Measurements from ENCODE around the gene SON.

The SON gene

GRCh38 chr21:33544451-33545195, 1.8 kb downstream of the SON start:
- in situ Hi-C loops (cut with MboI; ENCODE audit: low sequenced_read_pairs), result no loop called here

- in situ Hi-C loops (cut with MboI; ENCODE audit: low sequenced_read_pairs), result no loop called here
These were observed 3.2 kb downstream of the SON start for GRCh38 chr21:33546086-33546485.

GRCh38 chr21:33549848-33550771, 7.3 kb downstream of the SON start:
- in situ Hi-C loops (cut with MboI; ENCODE audit: low sequenced_read_pairs), result no loop called here

- in situ Hi-C loops (cut with MboI; ENCODE audit: low sequenced_read_pairs), result no loop called here
These were observed 8.2 kb downstream of the SON start for GRCh38 chr21:33550772-33551660.

GRCh38 chr21:33551664-33552063, 8.8 kb downstream of the SON start:
- in situ Hi-C loops (cut with MboI; ENCODE audit: low sequenced_read_pairs), result no loop called here

- in situ Hi-C loops (cut with MboI; ENCODE audit: low sequenced_read_pairs), result no loop called here
These were observed 9.5 kb downstream of the SON start for GRCh38 chr21:33552093-33552998.

- in situ Hi-C loops (cut with MboI; ENCODE audit: low sequenced_read_pairs), result no loop called here
These were observed 10.3 kb downstream of the SON start for GRCh38 chr21:33552999-33553598.

GRCh38 chr21:33554236-33554981, 11.6 kb downstream of the SON start:
- in situ Hi-C loops (cut with MboI; ENCODE audit: low sequenced_read_pairs), result no loop called here

- in situ Hi-C loops (cut with MboI; ENCODE audit: low sequenced_read_pairs), result no loop called here
These were observed 12.1 kb downstream of the SON start for GRCh38 chr21:33554982-33555344.

- in situ Hi-C loops (cut with MboI; ENCODE audit: low sequenced_read_pairs), result no loop called here
These were observed 14.6 kb downstream of the SON start for GRCh38 chr21:33557447-33557846.

GRCh38 chr21:33558777-33559421, 16.1 kb downstream of the SON start:
- in situ Hi-C loops (cut with MboI; ENCODE audit: low sequenced_read_pairs), result no loop called here

- in situ Hi-C loops (cut with MboI; ENCODE audit: low sequenced_read_pairs), result no loop called here
These were observed 17.0 kb downstream of the SON start for GRCh38 chr21:33559813-33560212.

- in situ Hi-C loops (cut with MboI; ENCODE audit: low sequenced_read_pairs), result no loop called here
These were observed 18.1 kb downstream of the SON start for GRCh38 chr21:33560965-33561364.

- in situ Hi-C loops (cut with MboI; ENCODE audit: low sequenced_read_pairs), result no loop called here
These were observed 18.5 kb downstream of the SON start for GRCh38 chr21:33561373-33561772.

- in situ Hi-C loops (cut with MboI; ENCODE audit: low sequenced_read_pairs), result no loop called here
These were observed 19.6 kb downstream of the SON start for GRCh38 chr21:33562389-33562788.

- in situ Hi-C loops (cut with MboI; ENCODE audit: low sequenced_read_pairs), result no loop called here
These were observed 23.7 kb downstream of the SON start for GRCh38 chr21:33566514-33566913.

- in situ Hi-C loops (cut with MboI; ENCODE audit: low sequenced_read_pairs), result no loop called here
These were observed 25.1 kb downstream of the SON start for GRCh38 chr21:33567914-33568313.

GRCh38 chr21:33568448-33568847, 25.6 kb downstream of the SON start:
- in situ Hi-C loops (cut with MboI; ENCODE audit: low sequenced_read_pairs), result no loop called here

All from hTERT RPE-1 (cell line).